Fibroblast of the aortic adventitia (primary cell): ENCODE results near the gene GNAO1. TPM values are rescaled to one million over a fixed set of nuclear protein-coding genes. Genes with fewer than 3 reads are reported as not detected.

Experiments used
- DNase-seq: peaks from one replicate; pipeline ENCODE4 v3.0.0-alpha.2; 2010; ENCODE audit warnings: low read depth
- H3K4me3 ChIP-seq: 2 replicates; pipeline ENCODE4 v1.5.1; 2011; ENCODE audit warnings: low read depth, mild to moderate bottlenecking, control low read depth, low read length, moderate library complexity
- CTCF ChIP-seq: IDR thresholded peaks from 2 replicates; pipeline ENCODE4 v1.5.1; 2011; ENCODE audit warnings: mild to moderate bottlenecking, low read length, control low read depth, inconsistent platforms; ENCODE audit not compliant: insufficient read depth
- total RNA-seq: library from RNA; depleted of rRNA; stranded (reverse); fragments of >200 nt; gene quantifications from 2 replicates; pipeline ENCODE4 v1.2.3, GENCODE V29; 2012; ENCODE audit warnings: low replicate concordance

GNAO1 gene
- total RNA-seq, 1 donor, result 0.09 TPM

- H3K4me3 ChIP-seq, result no peak overlapping the region
- no peak for TF ChIP-seq CTCF
- no peak for DNase-seq
These were observed 42.7 kb downstream of the GNAO1 start for GRCh38 chr16:56233795-56234566.

- no peak for TF ChIP-seq CTCF
These were observed 43.4 kb downstream of the GNAO1 start for GRCh38 chr16:56234737-56235136.

GRCh38 chr16:56237451-56237930 is 46.2 kb downstream of the GNAO1 start:
- DNase-seq, result peak; percentile 26
- no peak overlapping the region for H3K4me3 ChIP-seq
- no peak for TF ChIP-seq CTCF

More at GRCh38 chr16:56234737-56235136, 43.4 kb downstream of the GNAO1 start:
- H3K4me3 ChIP-seq, result no peak overlapping the region
- DNase-seq, result no peak

- DNase-seq, result no peak
- no peak overlapping the region for H3K4me3 ChIP-seq
- TF ChIP-seq CTCF, result no peak
These were observed 46.9 kb downstream of the GNAO1 start for GRCh38 chr16:56238188-56238587.

DNA sequence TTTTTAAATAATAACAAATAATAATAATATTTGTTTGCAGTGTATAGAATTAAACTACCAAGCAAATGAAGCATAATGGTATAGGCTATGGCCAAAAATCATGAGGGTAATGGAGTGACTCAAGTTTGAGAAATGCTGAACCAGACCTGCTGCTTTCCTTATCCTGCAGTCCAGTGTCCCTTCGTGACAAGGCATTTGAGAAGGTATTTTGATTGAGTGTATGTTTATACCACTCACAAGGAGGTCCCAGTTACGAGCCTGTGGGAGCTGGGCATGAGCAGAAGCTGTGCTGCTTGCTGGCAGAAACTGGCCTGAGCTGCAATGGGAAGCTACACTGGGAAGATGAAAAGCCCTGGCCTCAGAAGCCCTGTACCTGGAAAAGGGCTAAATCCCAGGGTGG is 50.3 kb downstream of the GNAO1 start:
- H3K4me3 ChIP-seq, result no peak overlapping the region
- TF ChIP-seq CTCF, result no peak
- DNase-seq, result no peak

- no peak for TF ChIP-seq CTCF
- no peak overlapping the region for H3K4me3 ChIP-seq
- no peak for DNase-seq
These were observed 51.5 kb downstream of the GNAO1 start for GRCh38 chr16:56242740-56243139.

DNA sequence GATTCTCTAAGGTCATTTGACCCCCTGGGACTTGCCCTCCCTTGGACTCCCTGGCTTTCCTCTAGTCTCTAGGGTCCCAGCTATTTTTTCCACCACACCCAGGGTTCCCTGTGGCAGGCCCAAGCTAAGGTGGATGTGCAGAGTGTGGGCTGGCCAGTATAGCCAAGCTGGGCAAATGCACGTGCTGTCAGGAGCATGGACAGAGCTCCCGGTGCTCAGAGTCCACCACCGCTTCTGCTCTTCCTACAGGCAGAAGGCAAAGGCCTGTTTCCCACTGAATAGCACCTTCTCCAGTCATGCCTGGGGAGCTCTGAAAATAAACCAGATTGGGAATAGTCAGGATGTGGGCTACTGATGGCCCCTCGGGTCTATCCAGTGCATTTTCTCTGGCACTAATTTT is 53.3 kb downstream of the GNAO1 start:
- TF ChIP-seq CTCF, result no peak
- no peak overlapping the region for H3K4me3 ChIP-seq
- DNase-seq, result no peak
